ENCODE measurements around the gene TMEM131. TPM values are rescaled to one million over a fixed set of nuclear protein-coding genes. Genes with fewer than 3 reads are reported as not detected.

TMEM131 gene
- total RNA-seq, 1 donor from 2014 or later, result 59.4 TPM

DNA sequence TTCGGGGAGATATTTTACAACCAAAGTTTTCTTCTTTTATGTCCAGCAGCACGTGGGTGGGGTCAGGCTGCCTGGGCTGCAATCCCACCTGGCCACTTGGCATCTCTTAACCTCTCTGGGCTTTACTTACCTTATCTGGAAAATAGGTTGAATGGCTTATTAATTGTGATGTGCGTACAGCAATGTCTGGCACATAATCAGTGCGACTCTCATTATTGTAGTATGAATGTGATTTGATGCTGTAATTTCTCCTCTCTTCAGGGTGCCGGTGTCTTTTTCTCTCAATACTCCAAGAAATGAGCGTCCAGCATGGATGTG, 284.4 kb downstream of the TMEM131 start:
- Histone ChIP-seq H3K4me1 (no peaks in the 10 kb centered on the region), H3K9ac (no peak overlapping the region), H2AFZ (replicated peaks) (no peak overlapping the region), H4K20me1 (ENCODE audit: low read depth) (no peaks in the 10 kb centered on the region), H3K9me3 (ENCODE audit: low read depth) (no peaks in the 10 kb centered on the region), H3K79me2 (ENCODE audit: low read depth) (no peaks in the 10 kb centered on the region), H3F3A (ENCODE audit: low read depth) (no peaks in the 10 kb centered on the region), H3K4me3 (no peak overlapping the region), H3K36me3 (no peaks in the 10 kb centered on the region), H3K4me2 (no peak overlapping the region), H3K27me3 (no peaks in the 10 kb centered on the region), H3K27ac (no peak overlapping the region)
- Mint-ChIP-seq H3K9me3 (no peaks in the 10 kb centered on the region), H3K4me3 (no peak overlapping the region), H3K36me3 (peaks cover 1% of the 10 kb centered on the region), H3K27ac (no peak overlapping the region), H3K27me3 (ENCODE audit: insufficient read depth, low read depth) (peaks cover 10% of the 10 kb centered on the region), H3K4me1 (peaks cover 12% of the 10 kb centered on the region)
- TF ChIP-seq, protein P1, sequence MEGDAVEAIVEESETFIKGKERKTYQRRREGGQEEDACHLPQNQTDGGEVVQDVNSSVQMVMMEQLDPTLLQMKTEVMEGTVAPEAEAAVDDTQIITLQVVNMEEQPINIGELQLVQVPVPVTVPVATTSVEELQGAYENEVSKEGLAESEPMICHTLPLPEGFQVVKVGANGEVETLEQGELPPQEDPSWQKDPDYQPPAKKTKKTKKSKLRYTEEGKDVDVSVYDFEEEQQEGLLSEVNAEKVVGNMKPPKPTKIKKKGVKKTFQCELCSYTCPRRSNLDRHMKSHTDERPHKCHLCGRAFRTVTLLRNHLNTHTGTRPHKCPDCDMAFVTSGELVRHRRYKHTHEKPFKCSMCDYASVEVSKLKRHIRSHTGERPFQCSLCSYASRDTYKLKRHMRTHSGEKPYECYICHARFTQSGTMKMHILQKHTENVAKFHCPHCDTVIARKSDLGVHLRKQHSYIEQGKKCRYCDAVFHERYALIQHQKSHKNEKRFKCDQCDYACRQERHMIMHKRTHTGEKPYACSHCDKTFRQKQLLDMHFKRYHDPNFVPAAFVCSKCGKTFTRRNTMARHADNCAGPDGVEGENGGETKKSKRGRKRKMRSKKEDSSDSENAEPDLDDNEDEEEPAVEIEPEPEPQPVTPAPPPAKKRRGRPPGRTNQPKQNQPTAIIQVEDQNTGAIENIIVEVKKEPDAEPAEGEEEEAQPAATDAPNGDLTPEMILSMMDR (IDR thresholded peaks at IDR 0.05), result no peak
- TF ChIP-seq EZH2 (IDR thresholded peaks at IDR 0.05) (no peak), EZH2phosphoT487 (IDR thresholded peaks at IDR 0.05) (no peak)
- DNase-seq (ENCODE audit: low spot score), result no peak

DNA sequence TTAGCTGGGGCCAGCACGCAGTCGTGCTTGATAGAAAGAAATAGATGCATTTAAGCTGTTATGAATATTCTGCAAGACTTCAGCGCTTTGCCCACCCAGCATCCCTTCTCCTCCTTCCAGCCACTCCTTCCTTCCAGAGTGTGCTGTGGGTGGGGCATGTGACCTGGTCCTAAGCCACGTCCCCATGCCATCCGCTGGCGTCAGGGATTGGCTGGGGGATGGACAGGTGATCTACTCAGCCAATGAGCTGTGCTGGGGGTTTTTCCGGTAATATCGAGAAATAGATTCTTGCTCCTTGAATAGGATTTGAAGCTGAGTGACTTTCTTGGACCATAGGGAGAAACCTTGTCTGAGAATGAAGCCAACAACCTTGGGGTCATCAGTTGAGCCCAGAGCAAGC, 287.1 kb downstream of the TMEM131 start:
- Histone ChIP-seq H3K27ac (no peak overlapping the region), H3K9me3 (ENCODE audit: low read depth) (no peaks in the 10 kb centered on the region), H3K27me3 (no peaks in the 10 kb centered on the region), H3K79me2 (ENCODE audit: low read depth) (no peaks in the 10 kb centered on the region), H3F3A (ENCODE audit: low read depth) (no peaks in the 10 kb centered on the region), H3K4me2 (no peak overlapping the region), H3K36me3 (no peaks in the 10 kb centered on the region), H3K9ac (no peak overlapping the region), H2AFZ (replicated peaks) (no peak overlapping the region), H3K4me1 (no peaks in the 10 kb centered on the region), H4K20me1 (ENCODE audit: low read depth) (no peaks in the 10 kb centered on the region), H3K4me3 (no peak overlapping the region)
- Mint-ChIP-seq H3K4me3 (no peak overlapping the region), H3K27me3 (ENCODE audit: insufficient read depth, low read depth) (peaks cover 8% of the 10 kb centered on the region), H3K36me3 (peaks cover 1% of the 10 kb centered on the region), H3K4me1 (peaks cover 9% of the 10 kb centered on the region), H3K9me3 (no peaks in the 10 kb centered on the region), H3K27ac (no peak overlapping the region)
- TF ChIP-seq EZH2 (IDR thresholded peaks at IDR 0.05) (no peak), EZH2phosphoT487 (IDR thresholded peaks at IDR 0.05) (no peak)
- TF ChIP-seq, protein P1 (IDR thresholded peaks at IDR 0.05), result no peak
- no peak for DNase-seq (ENCODE audit: low spot score)

DNA sequence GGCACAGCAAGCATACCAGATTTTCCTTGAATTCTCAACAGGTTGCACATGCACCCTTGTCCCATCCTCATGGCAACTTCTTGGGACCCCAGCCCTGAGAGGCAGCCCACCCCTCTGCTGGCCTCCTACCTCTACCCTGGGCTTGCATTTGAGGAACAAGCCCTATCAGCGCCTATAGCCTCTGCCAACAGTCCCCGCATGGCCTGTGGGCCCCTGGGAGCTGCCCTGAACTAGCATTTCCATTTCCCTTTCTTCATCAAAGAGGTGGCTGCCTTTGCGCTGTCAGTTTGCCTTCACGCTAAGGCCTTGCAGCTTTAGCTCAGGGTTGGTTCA, 287.7 kb downstream of the TMEM131 start:
- Mint-ChIP-seq H3K4me3 (no peak overlapping the region), H3K4me1 (peaks cover 7% of the 10 kb centered on the region), H3K27me3 (ENCODE audit: insufficient read depth, low read depth) (peaks cover 8% of the 10 kb centered on the region), H3K36me3 (peaks cover 1% of the 10 kb centered on the region), H3K27ac (no peak overlapping the region), H3K9me3 (no peaks in the 10 kb centered on the region)
- Histone ChIP-seq H3K4me2 (no peak overlapping the region), H3F3A (ENCODE audit: low read depth) (no peaks in the 10 kb centered on the region), H3K9me3 (ENCODE audit: low read depth) (no peaks in the 10 kb centered on the region), H2AFZ (replicated peaks) (no peak overlapping the region), H3K9ac (no peak overlapping the region), H3K4me1 (no peaks in the 10 kb centered on the region), H3K4me3 (no peak overlapping the region), H4K20me1 (ENCODE audit: low read depth) (no peaks in the 10 kb centered on the region), H3K79me2 (ENCODE audit: low read depth) (no peaks in the 10 kb centered on the region), H3K27me3 (no peaks in the 10 kb centered on the region), H3K36me3 (no peaks in the 10 kb centered on the region), H3K27ac (no peak overlapping the region)
- DNase-seq (ENCODE audit: low spot score), result no peak
- no peak for TF ChIP-seq EZH2 (IDR thresholded peaks at IDR 0.05)
- TF ChIP-seq, protein P1 (IDR thresholded peaks at IDR 0.05), result no peak
- no peak for TF ChIP-seq EZH2phosphoT487 (IDR thresholded peaks at IDR 0.05)
